ENCODE data around the gene FBN2. TPM values are rescaled to one million over a fixed set of nuclear protein-coding genes. Genes with fewer than 3 reads are reported as not detected.

FBN2 gene
- 13.0 to 20.4 TPM (median 17.9 TPM) in 5 replicates for total RNA-seq (2022; extraction: Qiagen RNA extraction)

DNA sequence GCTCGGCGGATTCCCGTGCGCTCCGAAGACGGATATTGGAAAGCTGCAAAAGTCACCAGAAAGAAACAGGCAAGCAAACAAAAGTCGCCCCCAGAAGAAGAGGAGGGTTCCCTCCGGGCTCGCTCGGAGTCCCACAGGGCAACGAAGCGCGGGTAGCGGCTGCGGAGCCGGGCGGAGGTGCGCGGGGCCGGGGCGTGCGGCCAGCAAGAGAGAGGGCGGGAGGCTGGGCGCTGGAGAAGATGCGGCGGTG, at the start of gene FBN2:
Gene FBN2 (minus strand): TSS at position 246 of the 250 bp plus-strand sequence. CDS start 642 bp downstream, outside the sequence.

